Endodermal cell (in vitro differentiated cells): ENCODE measurements around the gene HOXC11. TPM values are rescaled to one million over a fixed set of nuclear protein-coding genes. Genes with fewer than 3 reads are reported as not detected.

Experiments used
- DNase-seq: peaks from one replicate; pipeline ENCODE4 v3.0.0-alpha.2; 2017
- H3K27ac ChIP-seq: 2 replicates; pipeline ENCODE4 v1.5.1; 2013; ENCODE audit warnings: mild to moderate bottlenecking, low read depth, low read length, moderate library complexity
- H3K27me3 ChIP-seq: 2 replicates; pipeline ENCODE4 v1.6.1; 2013; ENCODE audit warnings: mild to moderate bottlenecking, low read length, moderate library complexity; ENCODE audit not compliant: insufficient read depth, control insufficient read depth, poor library complexity, severe bottlenecking
- H3K36me3 ChIP-seq: 2 replicates; pipeline ENCODE4 v1.7.0; 2013; ENCODE audit warnings: mild to moderate bottlenecking, low read length, moderate library complexity; ENCODE audit not compliant: control insufficient read depth, insufficient read depth
- H3K4me1 ChIP-seq: one replicate; pipeline ENCODE4 v1.7.0; 2013; ENCODE audit warnings: low read length; ENCODE audit not compliant: control insufficient read depth, insufficient read depth
- H3K4me3 ChIP-seq: 2 replicates; pipeline ENCODE4 v1.5.1; 2013; ENCODE audit warnings: mild to moderate bottlenecking, low read length, moderate library complexity
- H3K9ac ChIP-seq: 2 replicates; pipeline ENCODE4 v1.6.1; 2013; ENCODE audit warnings: mild to moderate bottlenecking, low read length, moderate library complexity; ENCODE audit not compliant: poor library complexity, severe bottlenecking; ENCODE audit errors: extremely low read depth
- H3K9me3 ChIP-seq: 2 replicates; pipeline ENCODE4 v1.6.1; 2013; ENCODE audit warnings: mild to moderate bottlenecking, low read length, moderate library complexity; ENCODE audit not compliant: control insufficient read depth
- H3K27ac Mint-ChIP-seq: 2 replicates; pipeline ENCODE4 v1.8.0; 2020; ENCODE audit warnings: mixed read lengths
- H3K27me3 Mint-ChIP-seq: 2 replicates; pipeline ENCODE4 v1.8.0; 2021; ENCODE audit warnings: mild to moderate bottlenecking, mixed read lengths; ENCODE audit not compliant: insufficient read depth
- H3K36me3 Mint-ChIP-seq: 2 replicates; pipeline ENCODE4 v1.8.0; 2020; ENCODE audit warnings: low read depth, mixed read lengths
- H3K4me1 Mint-ChIP-seq: 2 replicates; pipeline ENCODE4 v1.8.0; 2020; ENCODE audit warnings: mixed read lengths
- H3K4me3 Mint-ChIP-seq: 2 replicates; pipeline ENCODE4 v1.8.0; 2020; ENCODE audit warnings: mild to moderate bottlenecking, moderate library complexity, mixed read lengths
- H3K9me3 Mint-ChIP-seq: 2 replicates; pipeline ENCODE4 v1.8.0; 2020; ENCODE audit warnings: mild to moderate bottlenecking, mixed read lengths
- CTCF ChIP-seq: fragments of 200-600 bp; sonication (generic); conservative IDR thresholded peaks from 2 replicates; pipeline ENCODE4 v1.5.0; 2021; ENCODE audit warnings: antibody characterized with exemption, mild to moderate bottlenecking
- WGBS, 2 experiments: methylation state at CpG; one replicate each; pipeline versions ENCODE4 v1.1.5 to v1.1.7; 2013; ENCODE audit warnings: missing lambda C conversion rate in 2 of 2, mixed read lengths in 1 of 2; ENCODE audit not compliant: insufficient coverage in 1 of 2, insufficient read length in 1 of 2; 5-methylcytosine and 5-hydroxymethylcytosine counted together
- total RNA-seq, 2 donors: library from RNA; stranded (reverse); fragmentation: NEBNext Ultra II Directional in 1 of 2; extraction: Animal tissue kit (Norgen Biotek cat#: 25700) in 1 of 2; gene quantifications; 2 replicates in 1 of 2; 3 replicates in 1 of 2; pipeline ENCODE4 v1.2.1, GENCODE V29; 2021

HOXC11 gene
- total RNA-seq, 2 donors from 2014 or later: not detected

- Mint-ChIP-seq H3K4me3 (no peak overlapping the region), H3K4me1 (peaks cover 22% of the 10 kb centered on the region), H3K27me3 (peaks cover 100% of the 10 kb centered on the region), H3K36me3 (no peaks in the 10 kb centered on the region), H3K9me3 (peaks cover 17% of the 10 kb centered on the region), H3K27ac (no peak overlapping the region)
- Histone ChIP-seq H3K9ac (no peak overlapping the region), H3K4me1 (no peaks in the 10 kb centered on the region), H3K27ac (no peak overlapping the region), H3K9me3 (no peaks in the 10 kb centered on the region), H3K27me3 (peaks cover 100% of the 10 kb centered on the region), H3K4me3 (no peak overlapping the region), H3K36me3 (no peaks in the 10 kb centered on the region)
- WGBS, 2 experiments: 76 to 79% methylated on average over 2 to 3 of the region's 3 CpGs
- no peak for DNase-seq
- no peak for TF ChIP-seq CTCF
Measured at GRCh38 chr12:53971129-53971528, 1.8 kb upstream of the HOXC11 start.

GRCh38 chr12:53971686-53972085 lies 1.2 kb upstream of the HOXC11 start:
- H3K4me3 ChIP-seq: no peak overlapping the region
- Mint-ChIP-seq H3K36me3 (no peaks in the 10 kb centered on the region), H3K9me3 (peaks cover 17% of the 10 kb centered on the region), H3K27me3 (peaks cover 100% of the 10 kb centered on the region), H3K4me1 (peaks cover 16% of the 10 kb centered on the region), H3K4me3 (no peak overlapping the region), H3K27ac (no peak overlapping the region)
- H3K27me3 ChIP-seq: peaks cover 100% of the 10 kb centered on the region
- no peak overlapping the region for H3K27ac ChIP-seq
- no peak for DNase-seq
- TF ChIP-seq CTCF: no peak
- H3K9me3 ChIP-seq: peaks cover 5% of the 10 kb centered on the region
- no peaks in the 10 kb centered on the region for H3K4me1 ChIP-seq
- H3K9ac ChIP-seq: no peak overlapping the region
- 59% methylated on average over 2 of the region's 2 CpGs; no CpG with 5 or more reads in 1 of the 2 experiments for WGBS, 2 experiments
- H3K36me3 ChIP-seq: no peaks in the 10 kb centered on the region

- H3K4me3 ChIP-seq: no peak overlapping the region
- H3K27me3 ChIP-seq: peaks cover 100% of the 10 kb centered on the region
- Mint-ChIP-seq H3K4me3 (no peak overlapping the region), H3K27ac (no peak overlapping the region), H3K36me3 (no peaks in the 10 kb centered on the region), H3K4me1 (peaks cover 15% of the 10 kb centered on the region), H3K27me3 (peaks cover 100% of the 10 kb centered on the region), H3K9me3 (peaks cover 17% of the 10 kb centered on the region)
- H3K9ac ChIP-seq: no peak overlapping the region
- DNase-seq: no peak
- no peak overlapping the region for H3K27ac ChIP-seq
- H3K4me1 ChIP-seq: no peaks in the 10 kb centered on the region
- 41 to 47% methylated on average over 6 to 9 of the region's 9 CpGs for WGBS, 2 experiments
- H3K36me3 ChIP-seq: no peaks in the 10 kb centered on the region
- TF ChIP-seq CTCF: no peak
- H3K9me3 ChIP-seq: peaks cover 7% of the 10 kb centered on the region
Measured at GRCh38 chr12:53972152-53972702, 699 bp upstream of the HOXC11 start.
